Fibroblast of skin of right biceps (primary cell): ENCODE results near the gene GM2A.

Experiments used
- DNase-seq: peaks from one replicate; pipeline ENCODE4 v3.0.0-alpha.2; 2013

Gene GM2A

DNA sequence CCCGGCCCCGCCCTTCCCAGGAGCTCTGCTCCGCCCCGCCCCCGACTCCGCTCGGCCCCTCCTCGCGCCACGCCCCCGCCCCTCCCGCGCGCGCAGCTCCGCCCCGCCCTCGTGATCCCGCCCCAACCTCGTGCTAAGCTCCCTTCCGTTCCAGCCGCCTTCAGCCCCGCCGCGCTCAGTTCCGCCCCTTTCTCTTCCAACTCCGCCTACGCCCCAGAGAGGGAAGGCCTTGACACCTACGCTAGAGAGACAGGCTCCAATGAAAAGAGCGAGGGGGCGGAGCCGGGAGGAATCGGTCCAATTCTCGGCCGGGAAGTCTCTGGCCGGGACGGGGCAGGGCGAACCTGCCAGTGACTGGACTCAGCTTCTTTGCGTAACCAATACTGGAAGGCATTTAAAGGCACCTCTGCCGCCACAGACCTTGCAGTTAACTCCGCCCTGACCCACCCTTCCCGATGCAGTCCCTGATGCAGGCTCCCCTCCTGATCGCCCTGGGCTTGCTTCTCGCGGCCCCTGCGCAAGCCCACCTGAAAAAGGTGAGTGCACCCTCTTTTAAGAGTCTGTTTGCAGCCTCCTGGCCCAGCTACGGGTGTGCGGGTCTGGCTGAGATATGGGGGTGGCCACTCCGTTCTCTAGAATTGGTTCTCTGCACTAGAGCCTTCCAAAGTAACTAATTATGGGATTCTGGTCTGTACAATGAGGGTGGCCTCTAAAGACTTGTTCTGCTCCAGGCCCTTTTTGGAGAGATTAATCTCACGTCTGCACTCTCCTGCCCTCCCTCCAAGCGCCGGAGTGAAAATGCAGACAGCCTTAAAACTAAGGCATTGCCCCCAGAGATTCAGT is at the start of gene GM2A:
Gene GM2A (plus strand): TSS at position 424 of the 843 bp plus-strand sequence. CDS start 32 bp downstream, at position 456.
- peak; percentile 99 for DNase-seq

DNA sequence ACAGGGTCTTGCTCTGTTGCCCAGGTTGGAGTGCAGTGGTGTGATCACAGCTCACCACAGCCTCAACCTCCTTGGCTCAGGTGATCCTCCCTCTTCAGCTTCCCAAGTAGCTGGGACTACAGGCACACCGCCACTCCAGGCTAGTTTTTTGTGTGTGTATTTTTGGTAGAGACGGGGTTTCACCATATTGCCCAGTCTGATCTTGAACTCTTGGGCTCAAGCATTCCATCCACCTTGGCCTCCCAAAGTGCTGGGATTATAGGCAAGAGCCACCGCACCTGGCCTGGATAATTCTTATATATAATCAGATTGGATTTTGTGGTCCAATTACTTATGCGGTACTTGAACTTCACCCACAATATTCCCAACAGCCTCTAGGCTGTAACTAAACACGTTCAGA is 48.9 kb upstream of the GM2A start:
- no peak for DNase-seq

DNA sequence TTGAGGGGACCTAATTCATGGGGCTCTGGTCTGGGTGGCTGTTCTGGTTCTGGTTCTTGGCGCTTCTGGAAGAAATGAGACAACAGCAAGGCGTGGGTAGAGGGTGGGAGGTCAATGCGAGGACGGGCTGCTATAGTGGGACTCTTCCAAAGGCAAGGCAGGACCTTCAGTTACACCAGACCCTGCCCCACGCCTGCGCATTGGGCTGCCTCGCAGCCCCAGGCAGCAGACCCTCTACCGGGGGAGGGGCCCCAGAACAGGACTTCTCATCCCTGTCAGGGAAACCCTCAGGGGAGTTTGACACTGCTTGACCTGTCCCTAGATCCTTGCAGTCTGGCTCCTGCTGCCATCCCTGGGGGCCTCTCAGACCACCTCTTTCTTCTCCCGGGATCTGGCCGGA is 47.6 kb upstream of the GM2A start:
- DNase-seq: no peak

DNA sequence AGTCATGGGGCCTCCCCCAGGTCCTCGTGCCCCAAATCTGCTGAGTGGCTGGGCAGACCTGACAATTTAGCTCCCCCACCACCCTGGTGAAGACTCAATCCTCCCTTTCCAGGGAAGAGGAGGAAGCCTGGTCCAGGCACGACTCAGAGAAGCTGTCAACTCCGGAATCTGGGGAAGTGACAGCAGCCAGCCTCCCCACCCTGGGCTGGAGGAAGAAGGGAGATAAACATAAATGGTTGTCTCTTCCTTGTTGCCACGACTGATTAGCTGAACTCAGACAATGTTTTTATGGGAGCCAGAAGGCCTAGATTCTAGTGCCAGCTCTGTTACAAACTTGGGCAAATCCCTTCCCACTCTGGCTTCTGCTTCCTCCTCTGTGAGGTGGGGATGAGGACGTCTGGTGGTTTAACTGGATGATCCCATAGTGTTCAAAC is 44.5 kb upstream of the GM2A start:
- no peak for DNase-seq

DNA sequence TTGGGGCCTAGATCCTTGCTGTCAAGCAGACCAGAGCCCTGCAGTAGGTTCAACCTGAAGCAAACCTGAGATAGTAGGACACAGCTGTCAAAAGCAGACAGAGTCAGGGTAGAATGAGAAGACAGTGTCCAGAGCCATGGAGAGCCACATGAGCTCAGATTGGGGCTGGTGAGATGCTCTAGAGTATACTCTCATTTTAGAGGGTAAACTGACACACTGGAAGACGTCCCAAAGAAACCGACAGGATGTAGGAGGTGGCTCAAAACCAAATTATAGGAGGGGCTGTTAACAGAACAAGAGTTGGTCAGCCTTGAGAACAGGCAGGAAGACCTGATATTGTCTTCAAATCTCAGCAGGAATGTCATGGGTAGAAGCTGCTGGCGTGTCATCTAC is 40.6 kb upstream of the GM2A start:
- DNase-seq: no peak

DNA sequence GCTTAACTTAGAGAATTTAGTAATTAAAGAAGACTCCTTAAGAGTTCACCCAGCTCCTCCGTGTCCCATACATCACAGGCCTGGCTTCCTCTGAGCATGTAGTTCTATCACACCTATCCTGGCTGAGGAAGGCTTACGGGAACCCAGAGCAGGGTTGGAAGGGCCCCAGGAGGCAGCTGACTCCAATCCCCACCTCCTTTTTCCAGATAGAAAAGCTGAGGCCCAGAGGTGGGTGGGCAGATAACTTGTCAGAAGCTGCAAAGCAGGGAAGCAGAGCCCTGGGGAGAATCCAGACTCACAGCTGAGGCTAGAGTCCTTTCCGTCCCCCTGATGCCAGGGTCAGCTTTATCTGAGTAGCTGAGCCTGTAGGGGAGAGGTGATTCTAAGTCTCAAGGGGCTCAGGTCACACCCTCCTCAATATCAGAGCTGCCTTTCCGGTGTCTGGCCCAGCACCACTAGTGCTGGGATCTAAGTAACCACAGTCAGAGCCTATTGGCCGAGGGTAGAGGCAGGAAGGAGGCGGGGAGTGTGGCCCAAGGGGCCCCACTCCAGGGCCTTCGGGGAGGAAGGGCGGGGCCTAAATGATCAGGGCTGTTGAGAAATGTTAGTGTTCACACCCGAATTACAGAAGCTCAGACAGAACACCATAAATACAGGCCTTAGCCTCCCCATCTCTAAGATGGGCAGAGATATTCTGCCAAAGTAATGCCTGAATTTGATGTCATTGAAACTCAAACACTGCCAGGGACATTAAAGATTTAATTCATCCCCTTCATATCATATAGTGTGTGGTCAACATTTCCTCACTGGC is 39.0 kb upstream of the GM2A start:
- peak; percentile 58 for DNase-seq

DNA sequence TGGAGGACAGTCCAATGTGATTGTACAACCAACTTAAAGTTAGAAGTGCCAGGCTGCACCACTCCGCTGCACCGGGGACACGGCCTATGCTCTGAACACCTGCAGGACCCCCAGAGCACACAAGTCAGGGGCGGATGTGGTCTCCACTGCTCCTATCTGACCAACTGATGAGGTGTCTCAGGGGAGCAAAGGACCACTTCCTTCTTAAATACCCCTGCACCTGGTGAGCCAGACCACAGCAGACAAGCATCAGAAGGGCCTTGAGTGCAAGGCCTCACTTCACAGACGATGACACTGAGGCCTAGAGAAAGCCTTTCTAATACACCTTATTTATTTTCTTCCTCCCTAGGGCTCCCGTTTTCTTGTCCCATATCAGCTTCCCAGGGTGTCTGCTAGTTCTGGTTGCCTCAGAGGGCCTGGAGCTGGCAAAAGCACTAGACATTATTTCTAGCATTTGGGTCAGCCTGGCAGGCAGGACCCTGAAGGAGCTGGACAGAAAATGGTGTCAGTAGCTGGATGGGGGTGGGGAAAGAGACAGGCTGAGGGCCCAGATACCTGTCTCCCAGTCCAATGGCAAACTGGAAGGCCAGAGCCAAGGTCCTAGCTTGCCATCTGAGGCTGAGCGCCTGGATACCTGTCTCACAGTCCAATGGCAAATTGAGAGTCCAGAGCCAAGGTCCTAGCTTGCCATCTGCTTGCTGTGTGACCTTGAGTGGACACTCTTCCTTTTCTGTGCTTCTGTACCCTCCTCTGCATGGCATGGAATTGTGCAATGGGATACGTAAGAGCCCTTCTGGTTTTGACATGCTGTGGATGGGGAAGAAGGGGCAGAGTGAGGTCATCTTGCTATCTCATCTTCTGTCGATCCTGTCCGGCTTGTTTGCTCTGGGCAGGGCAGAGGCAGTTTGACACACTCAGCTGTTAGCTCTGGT is 38.1 kb upstream of the GM2A start:
- DNase-seq: no peak

DNA sequence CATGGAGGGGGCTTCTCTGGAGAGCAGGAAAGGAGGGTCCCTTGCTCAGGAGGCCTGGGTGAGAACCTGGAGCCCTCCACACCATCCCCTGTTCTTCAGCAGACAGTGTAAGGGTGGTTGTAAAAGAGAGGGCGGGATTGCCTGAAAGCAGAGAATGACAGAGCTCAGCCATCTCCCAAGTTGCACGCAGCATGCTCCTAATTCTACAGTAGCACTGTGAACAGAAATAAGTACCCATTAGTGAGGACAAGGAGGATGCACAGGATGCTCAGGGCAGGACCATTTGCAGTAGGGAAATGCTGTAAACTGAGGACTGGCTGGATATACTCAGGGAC is 37.5 kb upstream of the GM2A start:
- no peak for DNase-seq

DNA sequence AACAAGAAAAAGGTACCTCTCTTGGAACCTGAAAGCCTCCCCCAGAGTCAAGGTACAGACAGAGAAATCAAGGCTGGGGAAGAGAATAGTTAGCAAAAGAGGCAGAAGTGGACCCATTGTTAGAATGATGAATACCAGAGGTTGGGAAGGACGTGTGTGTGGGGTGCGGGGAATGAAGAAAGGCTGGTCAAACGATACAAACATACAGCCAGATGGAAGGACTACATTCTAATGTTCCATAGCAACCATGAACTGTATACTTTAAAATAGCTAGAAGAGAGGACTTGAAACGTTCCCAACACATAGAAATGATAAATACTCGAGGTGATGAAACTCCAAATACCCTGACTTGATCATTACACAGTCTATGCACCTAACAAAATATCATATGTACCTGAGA is 36.2 kb upstream of the GM2A start:
- no peak for DNase-seq

DNA sequence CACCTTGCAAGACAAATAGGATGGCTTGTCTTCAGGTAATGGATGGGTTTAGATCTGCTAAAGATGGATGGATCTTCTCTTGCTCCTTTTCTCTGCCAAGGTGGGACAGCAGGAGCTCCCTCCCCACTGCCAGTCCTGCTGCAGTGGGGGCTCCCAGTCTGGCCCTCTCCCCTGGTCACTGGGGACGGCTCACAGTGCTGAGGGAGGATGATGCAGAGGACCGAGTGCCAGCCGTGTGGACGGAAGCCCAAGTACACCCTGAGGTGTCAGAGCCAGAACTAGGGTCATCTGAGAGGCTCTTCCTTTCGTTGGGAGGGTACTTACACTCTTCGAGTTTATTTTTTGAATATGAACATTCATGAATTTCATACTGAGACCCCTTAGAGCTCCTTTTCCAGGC is 34.8 kb upstream of the GM2A start:
- DNase-seq: no peak

DNA sequence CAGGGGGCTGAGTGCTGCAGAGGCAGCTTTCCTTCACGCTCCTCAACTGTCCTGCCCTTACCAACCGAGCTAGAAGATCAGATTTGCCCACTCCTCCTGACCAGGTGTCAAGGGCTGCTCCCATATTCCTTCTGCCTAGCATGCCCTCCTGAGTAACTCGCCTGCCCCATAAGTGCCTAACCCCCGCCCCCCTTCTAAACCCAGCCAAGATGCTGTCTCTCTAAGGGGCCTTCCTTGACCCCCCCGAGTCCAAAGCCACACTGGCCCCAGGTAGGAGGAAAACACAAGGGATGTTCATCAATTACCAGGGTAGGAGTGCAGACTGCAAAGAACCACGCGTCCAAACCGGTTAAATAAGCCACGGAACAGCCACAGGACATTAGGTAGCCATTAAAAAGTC is 33.8 kb upstream of the GM2A start:
- no peak for DNase-seq

DNA sequence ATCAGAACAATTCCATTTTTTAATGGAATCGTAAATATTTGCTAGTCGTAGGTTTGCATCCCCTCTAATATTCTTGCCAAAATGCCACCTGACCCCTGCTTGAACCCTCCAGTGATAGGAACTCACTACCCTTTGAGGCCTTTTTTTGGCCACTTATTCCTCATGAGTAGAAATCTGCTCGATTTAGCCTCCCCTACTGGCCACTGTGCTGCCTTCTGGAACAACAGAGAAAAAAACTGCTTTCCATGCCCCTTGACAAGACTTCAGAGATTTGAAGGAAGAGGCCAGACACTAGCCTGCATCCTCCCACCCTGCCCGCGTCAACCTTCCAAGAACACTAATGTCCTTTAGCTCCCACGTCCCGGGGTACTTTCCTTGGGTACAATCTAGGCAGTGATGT is 33.2 kb upstream of the GM2A start:
- DNase-seq: no peak

DNA sequence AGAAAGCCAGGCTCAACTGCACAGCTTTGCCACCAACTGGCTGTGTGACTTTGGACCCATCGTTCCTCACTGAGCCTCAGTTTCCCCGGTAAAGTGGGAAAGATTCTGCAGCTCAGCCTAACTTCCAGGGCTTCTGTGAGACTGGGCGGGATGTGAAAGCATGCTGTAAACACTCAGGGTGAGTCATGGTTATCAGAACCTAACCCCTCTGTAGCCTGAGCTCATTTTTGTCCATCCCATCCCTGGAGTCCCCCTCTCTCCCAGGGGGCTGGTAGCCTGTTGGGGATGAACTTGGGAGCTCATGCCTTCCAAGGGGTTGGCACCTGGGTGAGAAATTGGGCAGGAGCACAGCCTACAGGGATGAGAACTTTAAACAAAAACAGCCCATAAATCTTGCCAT is 31.4 kb upstream of the GM2A start:
- DNase-seq: peak; percentile 17

DNA sequence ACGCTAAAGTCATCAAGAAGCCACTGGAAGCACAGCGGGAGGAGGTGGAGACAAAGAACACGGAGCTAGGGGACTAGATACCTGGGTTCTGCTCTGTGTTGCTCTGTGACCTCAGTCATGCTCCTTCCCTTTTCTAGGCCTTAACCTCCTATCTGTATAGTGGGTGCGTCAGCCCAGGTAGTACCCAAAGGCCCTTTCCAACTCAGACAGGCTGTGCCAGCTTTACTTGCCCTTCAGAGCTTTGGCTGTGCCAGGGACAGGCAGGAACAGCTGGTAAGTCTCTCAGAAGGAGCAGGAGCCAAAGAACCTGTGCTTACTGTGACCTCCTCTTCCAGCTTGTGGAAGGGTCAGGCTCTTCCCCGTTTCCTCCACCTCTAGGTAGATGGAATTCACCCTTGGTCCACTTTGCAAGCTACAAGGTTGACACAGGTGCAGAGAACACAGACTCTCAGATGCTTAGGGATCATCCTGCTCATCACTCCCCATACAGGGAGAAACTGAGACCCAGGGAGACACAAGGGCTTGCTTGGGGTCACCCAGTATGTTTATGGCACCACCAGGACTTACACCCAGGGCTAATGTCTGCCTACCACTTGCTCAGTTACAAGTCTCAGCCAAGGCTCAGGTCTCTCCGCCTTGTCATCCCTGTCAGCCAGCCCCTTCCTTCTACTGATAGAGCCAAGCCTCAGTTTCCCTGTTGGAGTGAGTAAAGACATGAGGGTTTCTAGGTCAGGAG is 30.8 kb upstream of the GM2A start:
- DNase-seq: no peak

DNA sequence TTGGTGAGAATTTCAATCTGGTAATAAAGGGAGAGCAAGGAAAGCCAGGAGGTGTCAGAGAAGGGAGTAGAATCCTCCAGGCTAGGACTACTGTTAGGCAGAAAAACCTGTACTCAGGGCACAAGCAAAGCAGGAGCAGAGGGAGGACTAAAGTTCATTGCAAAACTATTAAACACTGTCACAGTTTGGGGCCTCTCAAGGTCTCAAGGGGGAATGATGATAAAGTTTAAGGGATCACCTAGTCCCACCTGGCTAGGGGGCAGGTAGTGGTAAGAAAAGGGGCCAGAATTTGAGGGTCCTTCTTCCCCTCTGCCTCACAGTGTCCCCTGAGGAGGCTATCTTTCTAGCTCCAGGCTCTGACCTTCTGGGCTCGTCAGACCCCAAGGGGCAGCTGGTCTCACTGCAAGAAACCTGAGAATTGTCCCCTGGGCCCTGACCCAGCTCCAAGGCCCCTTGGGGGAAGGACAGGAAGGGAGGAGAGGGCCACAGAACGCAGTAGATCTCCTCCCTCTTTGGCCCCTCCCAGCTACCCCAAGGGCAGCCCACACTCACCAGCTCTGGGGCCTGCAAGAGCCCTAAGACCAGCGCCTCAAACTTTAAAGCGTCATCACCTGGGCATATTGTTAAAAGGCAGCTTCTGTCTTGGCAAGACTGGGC is 30.1 kb upstream of the GM2A start:
- DNase-seq: no peak

DNA sequence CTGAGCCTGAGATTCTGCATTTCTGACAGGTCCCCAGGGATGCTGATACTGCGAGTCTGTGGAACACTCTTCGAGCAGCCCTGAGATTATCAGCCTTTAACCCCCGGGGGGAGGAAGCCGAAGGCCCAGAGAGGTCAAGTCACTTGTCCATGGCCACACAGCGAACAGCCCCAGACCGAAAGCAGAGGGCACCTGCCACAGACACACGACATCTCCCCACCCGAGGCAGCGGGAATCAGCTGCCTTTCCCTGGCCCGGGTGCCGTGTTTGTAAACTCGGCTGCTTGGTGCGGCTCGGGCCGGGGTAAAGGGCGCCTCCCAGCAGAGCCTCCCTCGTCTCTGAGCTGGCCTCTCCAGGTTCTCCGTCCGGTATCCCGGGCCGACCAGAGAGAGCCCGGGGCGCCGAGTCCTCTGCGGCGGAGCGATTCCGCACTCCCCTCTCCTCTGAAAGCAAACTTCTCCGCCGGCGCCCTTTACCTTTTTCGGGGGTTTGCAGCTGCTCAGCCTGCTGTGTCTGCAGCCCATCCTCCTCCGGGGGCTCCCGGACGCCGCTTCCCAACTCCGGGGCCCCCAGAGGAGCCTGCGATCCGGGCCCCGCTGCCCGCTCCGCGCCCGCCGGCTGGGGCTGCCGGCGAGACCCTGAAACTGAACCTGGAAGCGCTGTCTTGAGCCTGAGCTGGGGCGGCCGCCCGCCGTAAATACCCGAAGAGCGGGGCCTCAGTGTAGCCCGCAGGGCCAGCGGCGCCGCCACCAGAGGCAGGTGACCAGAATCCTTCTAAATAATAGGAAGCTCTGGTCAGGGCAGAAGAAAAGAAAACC is 29.3 kb upstream of the GM2A start, which contains the start of gene CCDC69:
Gene CCDC69 (minus strand): TSS at position 646 of the 818 bp plus-strand sequence. CDS start 122 bp downstream, at position 524.
- DNase-seq: peak; percentile 67

DNA sequence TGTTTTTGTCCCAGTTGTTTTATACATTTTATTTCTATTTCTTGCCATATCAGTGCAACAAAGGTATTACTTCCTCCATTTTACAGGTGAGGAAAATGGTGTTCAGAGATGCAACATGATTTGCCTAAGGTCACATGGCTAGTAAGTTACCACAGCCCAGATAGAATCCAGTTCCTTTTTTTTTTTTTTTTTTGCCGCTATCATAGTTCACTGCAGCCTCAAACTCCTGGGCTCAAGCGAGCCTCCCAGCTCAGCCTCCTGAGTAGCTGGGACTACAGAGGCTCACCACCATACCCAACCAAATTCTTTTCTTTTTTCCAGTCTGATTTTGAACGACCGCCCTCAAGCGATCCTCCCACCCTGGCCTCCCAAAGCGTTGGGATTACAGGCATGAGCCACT is 28.6 kb upstream of the GM2A start:
- DNase-seq: no peak

DNA sequence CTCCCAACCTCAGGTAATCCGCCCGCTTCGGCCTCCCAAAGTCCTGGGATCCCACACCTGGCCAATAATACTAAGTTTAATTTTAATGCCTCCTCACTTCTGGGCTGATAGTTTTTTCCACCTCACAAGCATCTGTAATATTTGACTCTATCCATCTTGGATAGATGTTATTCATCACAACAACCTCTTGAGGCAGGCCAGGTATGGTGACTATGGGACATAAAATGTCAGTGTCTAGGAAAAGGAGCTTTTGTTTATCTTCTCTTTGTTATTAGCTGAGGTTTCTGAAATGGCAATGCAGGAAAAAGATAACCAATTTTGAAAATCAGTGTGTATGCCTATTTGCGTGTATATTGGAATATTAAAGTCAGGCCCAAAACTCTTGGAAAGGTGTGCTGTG is 27.9 kb upstream of the GM2A start:
- no peak for DNase-seq

DNA sequence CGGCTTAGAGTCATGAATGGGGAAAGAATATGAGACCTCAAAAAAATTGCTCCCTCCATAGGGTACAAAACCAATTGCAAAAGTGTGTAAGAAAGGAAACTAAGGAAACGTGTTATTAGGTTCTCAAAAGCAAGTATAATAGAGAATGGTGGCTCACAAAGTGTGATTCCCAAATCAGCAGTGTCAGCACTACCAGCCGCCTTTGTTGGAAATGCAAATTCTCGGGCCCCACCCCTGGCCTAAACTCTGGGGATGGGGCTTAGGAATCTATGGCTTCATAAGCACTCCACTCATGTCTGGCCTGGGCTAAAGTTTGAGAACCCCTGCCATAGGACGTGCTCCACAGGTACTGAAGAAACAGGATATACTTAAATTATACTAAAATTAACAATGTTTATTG is 27.5 kb upstream of the GM2A start:
- DNase-seq: no peak

DNA sequence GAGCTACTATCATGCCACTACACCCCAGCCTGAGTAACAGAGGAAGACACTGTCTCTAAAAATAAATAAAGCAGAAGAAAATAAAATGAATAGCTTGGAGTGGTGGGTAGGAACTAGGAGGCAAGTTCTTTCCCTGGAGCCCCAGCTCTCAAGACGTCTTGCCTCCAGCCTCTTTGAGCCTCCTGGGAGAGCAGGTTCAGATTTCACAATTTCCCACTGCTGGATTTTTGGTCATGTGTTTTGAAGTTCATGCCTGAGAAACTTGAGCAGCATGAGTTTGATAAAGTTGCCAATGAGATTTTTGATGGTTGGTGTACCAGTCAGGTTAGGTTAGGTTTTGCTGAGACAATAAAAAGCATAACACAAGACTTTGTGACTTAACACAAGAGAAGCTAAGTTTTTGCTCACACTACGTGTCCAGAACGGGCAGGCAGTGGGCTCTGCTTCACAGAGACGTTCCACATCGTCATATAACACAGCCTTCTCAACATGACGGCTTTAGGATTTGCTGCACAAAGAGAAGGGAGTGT is 25.0 kb upstream of the GM2A start:
- no peak for DNase-seq

DNA sequence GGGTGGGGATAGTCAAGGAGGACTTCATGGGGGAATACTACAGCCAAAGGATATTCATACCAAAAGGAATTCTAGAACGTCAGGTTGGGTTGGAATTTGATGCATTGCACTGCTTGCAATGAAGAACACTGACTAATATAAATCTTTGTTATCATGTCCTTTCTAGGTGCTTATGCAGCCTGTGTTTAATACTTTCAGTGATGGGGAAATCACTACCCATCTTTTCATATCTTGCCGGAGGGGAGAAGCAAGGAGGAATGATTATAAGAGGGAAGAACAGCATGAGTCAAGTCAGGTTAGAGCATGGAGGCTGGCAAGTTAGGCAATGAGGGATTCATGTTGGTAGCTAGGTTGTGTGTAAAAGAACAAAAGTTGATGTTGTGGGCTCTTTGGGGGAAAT is 24.0 kb upstream of the GM2A start:
- no peak for DNase-seq
